Measurements from ENCODE around the gene ATP6V1G2. TPM values are rescaled to one million over a fixed set of nuclear protein-coding genes. Genes with fewer than 3 reads are reported as not detected.

ATP6V1G2 gene
- total RNA-seq, 4 donors from 2014 or later, result 2.0 to 5.0 (median 2.2) TPM

- intact Hi-C loops (cut with DNase I), result loop anchor here (5.0 kb wide), 2 partner anchors 38 to 47 kb away; partner anchors contain the start of genes LTB and MICB
- peaks cover 31 to 58% (median 52%) of the 10 kb centered on the region in 4 donors for H3K4me1 ChIP-seq
Observed at GRCh38 chr6:31544676-31545075, 1.7 kb downstream of the ATP6V1G2 start.

GRCh38 chr6:31543639-31544038 lies 2.8 kb downstream of the ATP6V1G2 start:
- Histone ChIP-seq H3K9me3 (no peaks in the 10 kb centered on the region), H3K27ac (replicated peaks in 1 of 4) (peak overlapping the region in 2 of 4 donors; percentile 86 to 91), H3K27me3 (no peaks in the 10 kb centered on the region), H3K4me3 (no peak overlapping the region), H3K4me1 (peaks cover 41 to 60% (median 53%) of the 10 kb centered on the region in 4 donors), H3K36me3 (peaks cover 11 to 18% (median 17%) of the 10 kb centered on the region in 4 donors)
- no peak for TF ChIP-seq POLR2A (IDR thresholded peaks at IDR 0.05; ENCODE audit: low read depth)
- TF ChIP-seq CTCF (IDR thresholded peaks at IDR 0.05), result no peak
- no peak for TF ChIP-seq POLR2AphosphoS5 (IDR thresholded peaks at IDR 0.05)
- no peak for TF ChIP-seq EP300 (IDR thresholded peaks at IDR 0.05)
- WGBS, result 95% methylated on average over 6 of the region's 6 CpGs
- no peak for DNase-seq (ENCODE audit: extremely low spot score)
- intact Hi-C loops (cut with DNase I), result loop anchor here (5.0 kb wide), 1 partner anchor 46 kb away; the partner anchor contains the start of gene MICB

More at GRCh38 chr6:31544676-31545075, 1.7 kb downstream of the ATP6V1G2 start:
- Histone ChIP-seq H3K4me3 (no peak overlapping the region), H3K9me3 (no peaks in the 10 kb centered on the region), H3K27me3 (no peaks in the 10 kb centered on the region), H3K36me3 (peaks cover 4 to 17% (median 14%) of the 10 kb centered on the region in 4 donors), H3K27ac (replicated peaks in 1 of 4) (no peak overlapping the region)
- TF ChIP-seq POLR2A (IDR thresholded peaks at IDR 0.05; ENCODE audit: low read depth) (no peak), EP300 (IDR thresholded peaks at IDR 0.05) (no peak), CTCF (IDR thresholded peaks at IDR 0.05) (no peak), POLR2AphosphoS5 (IDR thresholded peaks at IDR 0.05) (no peak)
- DNase-seq (ENCODE audit: extremely low spot score), result no peak
- WGBS, result 58% methylated on average over 2 of the region's 2 CpGs

GRCh38 chr6:31541658-31542521 lies 4.5 kb downstream of the ATP6V1G2 start, which contains the start of gene DDX39B:
TSS of gene DDX39B (minus strand) at chr6:31542003. CDS start at chr6:31540532, 1,471 bp downstream.
- intact Hi-C loops (cut with DNase I), result loop anchor here (5.0 kb wide), 1 partner anchor 45 kb away; the partner anchor contains the start of gene MICB
- H3K4me1 ChIP-seq, result peaks cover 37 to 64% (median 59%) of the 10 kb centered on the region in 4 donors
- WGBS, result 0% methylated on average over 38 of the region's 43 CpGs
- TF ChIP-seq POLR2A (IDR thresholded peaks at IDR 0.05; ENCODE audit: low read depth) (peak; percentile 60), CTCF (IDR thresholded peaks at IDR 0.05) (no peak), POLR2AphosphoS5 (IDR thresholded peaks at IDR 0.05) (peak; percentile 91 to 95), EP300 (IDR thresholded peaks at IDR 0.05) (no peak)
- H3K27ac ChIP-seq (replicated peaks in 1 of 4), result peak within 1 kb of the TSS; percentile 86 to 98 (median 90)
- H3K4me3 ChIP-seq, result peak within 1 kb of the TSS; percentile 63 to 82 (median 72)
- H3K27me3 ChIP-seq, result no peaks in the 10 kb centered on the region
- DNase-seq (ENCODE audit: extremely low spot score), result peak; percentile 98
- peaks cover 20 to 36% (median 33%) of the 10 kb centered on the region in 4 donors for H3K36me3 ChIP-seq
- H3K9me3 ChIP-seq, result no peaks in the 10 kb centered on the region

GRCh38 chr6:31541059-31541657 lies 5.2 kb downstream of the ATP6V1G2 start:
- H3K27me3 ChIP-seq, result no peaks in the 10 kb centered on the region
- peaks cover 27 to 43% (median 41%) of the 10 kb centered on the region in 4 donors for H3K36me3 ChIP-seq
- intact Hi-C loops (cut with DNase I), result loop anchor here (5.0 kb wide), 1 partner anchor 44 kb away; the partner anchor contains the start of gene MICB
- DNase-seq (ENCODE audit: extremely low spot score), result no peak
- no peaks in the 10 kb centered on the region for H3K9me3 ChIP-seq
- peak overlapping the region; percentile 86 to 98 (median 90) for H3K27ac ChIP-seq (replicated peaks in 1 of 4)
- peaks cover 37 to 63% (median 56%) of the 10 kb centered on the region in 4 donors for H3K4me1 ChIP-seq
- peak overlapping the region; percentile 63 to 82 (median 72) for H3K4me3 ChIP-seq
- TF ChIP-seq POLR2AphosphoS5 (IDR thresholded peaks at IDR 0.05), result no peak
- no peak for TF ChIP-seq POLR2A (IDR thresholded peaks at IDR 0.05; ENCODE audit: low read depth)
- no peak for TF ChIP-seq CTCF (IDR thresholded peaks at IDR 0.05)
- TF ChIP-seq EP300 (IDR thresholded peaks at IDR 0.05), result no peak
- 0% methylated on average over 21 of the region's 21 CpGs for WGBS

All from esophagus muscularis mucosa (tissue), 4 donors.